HG02759 (cell line): ENCODE measurements around the gene WWC2.

ENCODE experiments used
- ATAC-seq: cut with Tn5 transposase; IDR thresholded peaks from one replicate; pipeline ENCODE4 v1.9.1; 2021; ENCODE audit warnings: mild to moderate bottlenecking, moderate library complexity; ENCODE audit not compliant: unreplicated experiment

WWC2 gene

DNA sequence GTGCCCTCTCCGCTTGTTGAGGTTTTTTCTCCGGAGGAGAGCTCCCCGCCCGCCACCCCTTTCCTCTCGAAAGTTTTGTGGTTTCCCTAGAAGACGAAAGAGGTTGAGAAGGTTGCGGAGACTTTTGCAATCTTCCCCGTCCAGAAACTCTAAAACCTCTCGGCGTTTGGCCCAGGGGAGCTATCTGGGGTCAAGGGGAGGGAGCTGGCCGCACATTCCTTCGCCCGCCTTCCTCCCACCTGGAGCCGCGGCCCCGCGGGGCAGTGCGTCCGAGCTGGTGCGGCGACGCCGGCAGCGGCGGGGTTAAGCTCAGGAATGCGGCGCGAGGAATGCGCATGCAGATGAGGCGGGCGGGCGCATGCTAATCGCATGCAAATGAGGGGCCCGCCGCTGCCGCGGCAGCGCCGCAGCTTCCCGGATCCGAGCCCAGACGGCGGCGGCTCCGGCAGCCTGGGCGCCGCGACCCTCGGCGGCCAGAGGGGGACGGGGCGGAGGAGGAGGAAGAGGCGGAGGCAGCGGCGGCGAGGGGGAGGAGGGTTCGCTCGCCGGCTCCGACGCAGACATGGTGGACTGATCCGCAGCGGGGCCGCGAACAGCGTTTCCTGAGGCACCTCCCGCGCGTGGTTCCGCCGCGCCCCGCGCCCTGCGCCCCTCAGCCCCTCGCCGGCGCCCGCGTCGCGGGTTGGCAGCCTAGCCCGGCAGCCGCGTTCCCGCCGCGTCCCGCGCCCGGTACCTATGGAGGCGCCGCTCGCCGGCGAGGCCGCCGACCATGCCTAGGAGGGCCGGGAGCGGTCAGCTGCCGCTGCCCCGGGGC lies at the start of gene WWC2:
Gene WWC2, plus strand, starts transcription at position 535 of the 814 bp plus-strand sequence. Its CDS starts 235 bp downstream, at position 770.
- ATAC-seq: peak; percentile 78

DNA sequence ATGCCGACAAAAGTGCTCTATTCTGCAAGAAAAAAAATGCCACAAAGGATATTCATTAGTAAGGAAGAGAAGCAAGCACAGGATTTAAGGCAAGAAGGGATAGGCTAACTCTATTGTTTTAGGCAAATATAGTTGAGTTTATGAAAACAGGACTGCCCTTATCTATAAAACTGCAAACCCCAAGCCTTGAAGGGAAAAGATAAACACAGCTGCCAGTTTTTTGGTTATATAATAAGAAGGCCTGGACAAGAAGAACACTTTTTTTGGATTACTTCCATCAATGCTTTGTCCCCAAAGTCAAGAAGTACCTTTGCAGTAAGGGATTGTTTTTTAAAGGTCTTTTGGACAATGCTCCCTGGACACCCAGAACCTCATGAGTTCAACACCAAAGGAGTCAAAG lies 45.4 kb upstream of the WWC2 start:
- ATAC-seq: no peak

DNA sequence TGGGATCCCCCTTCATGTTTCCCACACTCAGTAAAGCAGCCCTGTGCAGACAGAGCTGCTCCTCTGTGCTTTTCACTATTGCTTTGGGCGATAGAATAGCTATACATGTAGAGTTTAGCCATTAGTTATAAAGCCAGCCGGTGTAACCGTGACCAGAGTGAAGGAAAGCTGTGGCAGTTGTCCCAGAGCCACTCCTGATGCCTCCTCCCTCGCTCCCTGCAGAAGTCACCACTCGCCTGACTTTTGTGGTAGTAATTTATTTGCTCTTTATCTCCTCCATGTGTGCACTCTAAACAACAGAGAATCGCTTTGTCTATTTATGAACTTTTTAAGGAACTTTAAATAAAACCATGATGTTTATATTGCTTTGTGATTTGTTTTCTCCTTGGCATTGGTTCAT lies 41.8 kb upstream of the WWC2 start:
- ATAC-seq: no peak

DNA sequence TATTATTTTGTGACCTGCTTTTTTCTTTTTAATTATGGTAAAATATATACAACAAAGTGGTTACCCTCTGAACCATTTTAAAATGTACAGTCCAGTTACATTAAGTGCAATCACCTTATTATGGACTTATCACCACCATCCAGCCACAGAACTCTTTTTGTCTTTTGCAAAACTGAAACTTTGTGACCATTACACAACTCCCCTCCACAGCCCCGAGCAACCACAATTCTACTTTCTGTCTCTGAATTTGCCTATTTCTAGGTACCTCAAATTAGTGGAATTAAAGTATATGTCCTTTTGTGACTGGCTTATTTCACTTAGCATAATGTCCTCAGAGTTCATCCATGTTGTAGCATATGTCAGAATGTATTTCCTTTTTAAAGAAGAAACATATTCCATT lies 39.3 kb upstream of the WWC2 start:
- no peak for ATAC-seq

DNA sequence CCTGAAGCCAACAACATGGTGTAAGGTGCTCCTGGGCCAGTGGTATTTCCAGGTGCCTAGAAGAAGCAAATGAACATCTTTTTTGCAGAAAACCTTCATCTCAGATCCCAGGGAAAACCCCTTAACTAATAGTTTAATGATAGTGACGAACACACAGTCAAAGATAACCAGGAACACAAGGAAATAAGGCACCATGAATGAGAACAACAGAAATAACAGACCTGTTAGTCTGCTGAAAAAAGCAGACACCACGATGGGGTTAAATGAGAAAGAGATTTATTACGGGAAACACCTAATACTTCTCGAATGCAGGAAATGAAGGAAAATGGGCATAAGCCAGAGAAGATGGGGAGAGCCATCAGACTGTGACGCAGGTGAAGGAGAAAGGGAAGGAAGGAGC lies 30.6 kb upstream of the WWC2 start:
- ATAC-seq: no peak

DNA sequence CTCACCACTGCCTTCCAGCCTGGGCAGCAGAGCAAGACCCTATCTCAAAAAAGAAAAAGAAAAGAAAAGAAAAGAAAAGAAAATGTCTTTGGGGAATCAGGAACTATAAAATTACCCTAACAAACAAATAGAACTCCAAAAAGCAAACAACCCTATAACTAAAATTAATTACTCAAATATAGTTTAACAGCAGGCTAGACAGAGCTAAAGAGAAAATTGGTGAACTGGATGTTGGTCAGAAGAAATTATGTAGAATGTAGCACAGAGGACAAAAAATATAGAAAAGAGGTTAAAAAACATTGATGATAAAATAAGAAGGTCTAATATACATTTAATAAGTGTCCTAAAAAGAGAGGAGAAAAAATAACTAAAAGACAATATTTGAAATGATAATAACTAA lies 27.8 kb upstream of the WWC2 start:
- ATAC-seq: no peak

DNA sequence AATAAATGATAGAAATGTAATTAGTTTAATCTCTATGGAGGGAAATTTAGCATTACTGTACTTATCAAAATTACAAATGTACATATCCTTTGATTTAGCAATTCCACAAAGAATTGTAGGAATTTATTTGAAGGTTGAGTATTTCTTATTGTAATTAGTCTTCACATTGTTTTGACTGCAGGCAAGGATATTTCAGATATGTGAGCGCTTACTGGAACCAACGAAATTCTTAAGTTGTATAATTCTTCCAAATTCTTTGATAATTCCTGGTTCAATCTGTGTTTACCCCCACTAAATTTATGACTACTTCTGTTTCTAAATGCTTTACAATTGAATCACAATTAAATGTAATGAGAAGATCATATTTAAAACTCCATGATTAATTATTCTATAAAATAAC lies 26.9 kb upstream of the WWC2 start:
- no peak for ATAC-seq

DNA sequence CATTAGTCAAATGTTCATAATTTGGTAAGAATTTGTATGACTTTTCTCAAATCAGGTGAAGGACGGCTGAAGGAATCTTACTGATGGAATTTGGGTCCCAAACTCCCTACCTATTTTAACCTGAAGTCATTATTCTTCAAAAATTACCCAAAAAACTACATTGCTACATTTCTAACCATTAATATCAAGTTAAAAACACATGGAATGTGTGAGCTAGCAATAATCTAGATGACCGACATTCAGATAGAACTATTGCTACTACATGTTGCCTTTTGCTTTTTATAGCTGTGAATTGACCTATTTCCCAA lies 25.3 kb upstream of the WWC2 start:
- no peak for ATAC-seq

DNA sequence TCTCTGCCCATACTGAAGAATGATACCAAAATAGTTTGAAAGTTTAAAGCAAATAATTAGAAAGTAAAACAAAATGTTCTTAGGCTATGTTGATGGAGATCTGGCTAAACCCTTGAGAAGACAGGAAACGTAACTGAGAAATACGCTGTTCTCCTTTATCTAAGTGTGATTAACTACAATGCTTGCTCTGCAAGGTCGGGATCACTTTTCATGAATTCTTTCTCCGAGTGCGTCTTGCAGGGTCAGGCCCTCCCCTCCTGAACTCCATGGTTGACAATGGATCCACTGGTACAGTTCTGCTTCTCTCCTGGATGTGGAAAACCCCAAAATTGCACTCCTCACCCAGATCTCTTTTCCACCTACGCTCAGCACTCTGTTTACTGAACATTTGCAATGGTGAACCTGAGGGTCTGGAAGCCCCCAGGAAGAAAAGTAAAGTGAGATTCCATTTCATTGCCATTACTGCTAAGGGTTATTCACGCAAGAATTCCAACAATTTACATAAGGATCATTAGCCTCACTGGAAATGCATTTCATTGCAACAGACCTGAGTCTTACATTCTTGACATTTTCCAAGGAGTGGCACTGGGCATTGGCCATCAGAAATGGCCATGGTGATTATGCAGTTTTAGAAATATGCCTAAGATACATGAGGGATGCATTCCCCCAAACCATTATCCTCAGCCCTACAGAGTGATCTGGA lies 24.6 kb upstream of the WWC2 start:
- no peak for ATAC-seq

DNA sequence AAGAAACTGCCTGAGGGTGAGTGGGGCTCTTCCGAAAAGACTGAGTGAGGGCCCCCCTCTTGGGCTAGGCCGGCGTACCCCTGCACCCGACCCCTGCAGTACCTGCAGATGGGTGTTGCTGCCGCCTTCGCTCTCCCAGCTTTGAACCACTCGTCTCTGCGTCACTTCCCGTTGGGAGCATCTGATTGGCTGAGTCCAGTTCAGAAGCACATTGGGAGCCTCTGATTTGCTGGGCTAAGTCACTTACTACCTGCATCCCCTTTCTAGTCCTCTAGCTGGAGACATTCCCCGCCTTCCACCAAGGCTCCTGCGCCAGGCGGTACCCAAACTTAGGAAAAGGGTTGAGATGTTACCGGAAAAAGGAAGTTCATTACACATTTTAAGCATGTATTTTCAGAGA lies 20.4 kb upstream of the WWC2 start:
- no peak for ATAC-seq

DNA sequence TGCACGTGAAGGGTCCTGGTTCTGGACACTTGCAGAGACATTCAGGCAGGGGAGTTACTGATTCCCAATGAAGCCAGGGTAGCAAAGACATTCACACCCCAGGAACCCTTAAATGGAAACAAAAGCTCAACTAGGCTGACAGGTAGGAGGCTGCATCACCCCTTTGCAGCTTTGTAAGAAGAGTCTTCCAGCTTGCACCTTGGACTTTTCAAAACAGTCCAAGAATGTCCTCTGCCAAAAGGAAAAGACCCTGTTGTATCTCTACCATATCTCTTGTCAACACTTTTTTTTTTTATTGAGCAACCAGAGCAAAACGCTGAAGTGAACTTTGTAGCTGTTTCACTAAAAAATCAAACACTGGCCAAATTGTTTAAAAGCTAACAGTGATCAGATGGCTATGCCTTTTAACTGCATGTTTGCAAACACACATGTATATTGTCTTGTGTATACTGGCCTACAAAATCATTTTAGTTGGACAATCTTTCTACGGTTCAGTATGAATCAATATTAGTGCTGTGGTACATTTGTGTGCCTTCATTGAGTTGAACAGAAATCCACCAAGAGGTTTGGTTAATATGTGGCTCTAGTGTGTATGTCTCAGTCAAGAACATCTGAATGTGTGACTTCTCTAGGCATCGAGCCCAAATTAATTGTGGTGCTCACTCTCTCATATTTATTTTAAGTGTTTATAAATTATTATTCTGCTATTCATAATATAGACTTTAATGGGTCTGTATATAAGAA lies 18.5 kb upstream of the WWC2 start:
- no peak for ATAC-seq

DNA sequence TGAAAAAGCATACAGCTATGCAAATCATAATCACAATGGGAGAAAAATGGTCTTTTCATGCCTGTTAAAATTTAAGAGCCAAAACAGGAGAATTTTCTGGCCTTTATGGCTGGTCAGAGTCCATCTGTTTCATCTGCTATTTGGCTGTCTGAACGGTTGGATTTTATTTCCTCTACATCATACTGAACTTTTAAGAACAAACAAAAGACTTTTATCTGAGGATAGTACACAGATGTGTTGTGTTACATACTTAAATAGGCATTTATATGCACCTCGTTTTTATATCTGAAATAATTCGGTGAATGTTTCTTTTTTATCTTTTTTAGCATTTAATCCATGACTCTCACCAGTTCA lies 18.0 kb upstream of the WWC2 start:
- no peak for ATAC-seq

DNA sequence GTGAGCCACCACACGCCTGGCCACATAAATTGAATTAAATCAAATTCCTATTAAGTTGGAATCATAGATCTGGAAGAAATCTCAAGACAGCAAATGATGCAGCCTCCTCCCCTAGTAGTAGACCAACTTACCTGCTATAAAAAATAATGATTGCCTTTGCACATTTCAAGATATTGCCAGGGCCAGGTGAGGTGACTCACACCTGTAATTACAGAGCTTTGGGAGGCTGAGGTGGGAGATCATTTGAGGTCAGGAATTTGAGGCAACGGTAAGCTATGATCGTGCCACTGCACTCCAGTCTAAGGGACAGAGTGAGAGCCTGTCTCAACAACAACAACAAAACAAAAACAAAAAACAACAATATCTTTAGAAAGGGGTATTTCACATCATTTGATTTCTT lies 17.0 kb upstream of the WWC2 start:
- ATAC-seq: no peak

DNA sequence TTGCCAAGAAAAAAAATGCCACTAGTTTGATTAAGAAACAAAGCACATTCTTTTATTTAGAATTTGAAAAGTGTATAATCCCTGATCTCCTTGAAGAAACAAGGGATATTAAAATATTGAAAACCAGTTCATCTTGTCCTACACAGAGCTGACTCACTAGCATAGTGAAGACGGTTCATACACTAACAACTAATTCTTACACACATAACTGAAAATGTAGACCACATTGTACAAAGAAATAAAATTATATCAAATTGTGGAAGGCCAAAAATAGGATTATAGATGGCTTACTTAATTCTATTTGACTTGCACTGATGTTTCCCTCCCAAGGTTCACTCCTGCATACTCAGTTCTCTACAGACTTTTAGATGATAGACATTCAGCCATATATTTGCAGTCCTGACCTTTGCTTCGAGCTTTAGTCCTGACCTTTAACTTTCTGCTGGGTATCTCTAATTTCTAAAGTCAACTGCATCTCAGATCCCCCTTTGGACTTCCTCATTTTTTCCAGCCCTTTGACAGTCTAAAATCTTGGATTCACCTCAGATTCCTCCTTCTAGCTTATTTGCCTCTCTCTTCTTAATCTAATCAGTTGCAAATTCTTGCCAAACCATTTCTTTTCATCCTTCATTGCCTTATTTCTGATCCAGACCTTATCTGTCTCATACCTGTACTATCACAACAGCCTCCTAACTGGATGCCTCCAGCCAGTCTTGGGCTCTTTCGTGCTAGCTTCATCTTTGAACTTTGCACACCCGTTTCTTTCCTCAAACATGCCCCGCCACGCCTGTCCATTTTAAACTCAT lies 4.5 kb upstream of the WWC2 start:
- ATAC-seq: no peak

DNA sequence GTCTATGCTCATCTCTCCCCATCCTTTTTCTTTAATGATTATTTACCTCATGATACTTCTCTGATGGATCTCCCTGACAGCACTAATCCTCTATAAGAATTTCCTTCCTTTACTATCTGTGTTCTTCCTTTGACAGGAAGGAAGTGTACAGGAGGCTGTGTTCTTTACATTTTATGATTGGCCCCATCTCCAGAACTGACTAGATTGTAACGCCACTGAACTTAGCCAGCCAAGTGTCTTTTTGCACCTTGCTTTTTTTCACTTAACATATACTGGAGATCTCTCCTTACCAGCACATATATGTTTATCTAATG lies 3.9 kb upstream of the WWC2 start:
- no peak for ATAC-seq

DNA sequence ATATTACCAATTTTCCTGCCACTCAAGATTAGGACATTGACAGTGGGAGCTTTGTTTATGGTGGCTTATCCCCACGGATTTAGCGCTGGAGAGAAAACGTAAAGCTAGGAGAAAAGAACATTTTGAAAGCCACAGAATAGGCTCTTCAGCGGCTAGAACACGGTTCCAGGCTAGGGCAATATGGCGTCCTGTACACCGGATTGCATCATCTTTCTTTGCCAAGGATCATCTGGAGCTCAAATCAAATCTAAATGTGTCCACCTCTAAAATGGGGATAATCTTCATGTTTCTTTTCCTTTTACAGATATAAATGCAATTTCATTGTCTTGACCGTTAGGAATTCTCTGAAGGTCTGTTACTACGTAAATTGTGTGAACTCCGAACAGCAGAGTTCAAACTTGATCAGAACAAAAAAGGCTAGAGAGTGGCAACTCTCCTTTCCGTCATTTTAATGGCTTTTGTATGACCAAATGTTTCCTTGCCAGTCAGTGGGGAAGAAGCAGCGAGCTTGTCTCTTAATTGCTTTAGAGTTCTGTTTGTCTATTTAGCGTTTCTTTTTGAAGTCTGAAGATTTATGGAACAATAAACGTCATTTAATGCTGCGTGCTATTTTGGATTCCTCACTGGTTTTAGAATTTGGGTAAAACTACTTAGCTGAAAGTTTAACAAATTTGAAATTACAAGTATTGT lies 2.6 kb upstream of the WWC2 start:
- no peak for ATAC-seq

DNA sequence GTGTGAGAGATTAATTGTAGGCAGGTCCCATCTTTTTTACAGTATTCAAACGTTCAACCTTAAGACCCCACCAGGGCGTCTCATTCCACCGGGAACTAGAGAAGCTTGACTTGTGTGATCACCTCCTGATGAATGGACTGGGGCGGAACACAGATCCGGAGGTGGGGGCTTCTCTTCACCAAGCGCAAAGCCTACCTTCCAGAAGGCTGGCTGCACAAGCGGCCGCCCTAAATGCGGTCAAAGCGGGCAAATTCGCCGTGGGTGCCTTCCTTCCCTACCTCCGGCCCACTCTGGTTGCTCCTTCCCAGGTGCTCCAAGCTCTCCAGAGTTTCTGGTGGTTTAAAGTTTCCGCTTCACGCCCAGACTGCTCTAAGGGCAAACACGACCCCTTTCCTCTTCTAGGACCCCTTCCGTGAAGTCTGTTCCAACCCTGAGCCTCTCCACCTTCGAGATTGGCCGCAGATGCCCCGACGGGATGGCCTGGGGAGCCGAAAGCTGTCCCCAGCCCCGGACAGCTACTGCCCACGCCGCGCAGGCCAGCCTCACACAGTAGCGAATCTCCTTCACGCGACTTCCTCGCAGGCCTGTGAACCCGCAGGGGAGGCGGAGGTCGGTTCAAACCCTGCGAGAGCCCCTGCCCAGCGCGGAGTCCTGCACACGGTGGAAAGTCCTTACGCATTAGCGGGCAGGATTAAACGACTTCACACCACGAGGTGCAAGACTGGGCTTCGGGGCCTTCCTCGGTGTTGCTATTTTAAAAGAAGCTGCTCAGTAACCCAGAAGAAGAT lies 1.6 kb upstream of the WWC2 start:
- no peak for ATAC-seq

DNA sequence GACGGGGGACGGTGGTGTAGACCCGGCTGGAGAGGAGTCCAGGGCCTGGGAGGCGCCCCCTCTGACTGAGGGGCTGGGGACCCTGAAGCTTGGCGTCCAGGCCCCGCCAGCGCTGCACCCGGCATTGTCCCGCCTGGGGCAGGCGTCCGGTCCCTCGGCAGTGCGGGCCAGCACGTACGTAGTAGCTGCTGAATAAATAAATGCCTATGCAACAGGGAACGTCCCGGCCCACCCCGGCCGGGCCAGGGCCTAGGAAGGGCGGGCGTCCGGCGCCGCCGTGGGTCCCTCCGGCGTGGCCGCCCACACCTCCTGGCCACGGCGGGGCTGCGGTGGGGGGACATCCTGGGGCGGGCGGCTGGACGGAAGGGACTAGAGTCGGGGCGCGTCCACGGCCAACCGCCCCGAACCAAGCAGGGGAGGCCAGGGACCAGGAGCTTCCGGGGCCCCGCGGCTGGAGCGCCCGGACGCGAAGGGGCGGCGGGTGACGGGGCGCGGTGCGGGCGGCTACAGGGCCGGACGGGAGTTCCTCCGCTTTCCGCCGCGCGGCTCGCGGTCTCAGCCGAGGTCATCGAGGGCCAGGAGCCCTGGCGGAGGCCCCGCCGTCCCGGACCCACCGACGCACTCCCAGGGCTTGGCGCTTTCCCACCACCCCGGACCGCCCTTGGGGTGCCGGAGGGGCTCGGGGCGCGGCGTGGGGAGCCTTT lies 886 bp upstream of the WWC2 start:
- ATAC-seq: peak; percentile 37

DNA sequence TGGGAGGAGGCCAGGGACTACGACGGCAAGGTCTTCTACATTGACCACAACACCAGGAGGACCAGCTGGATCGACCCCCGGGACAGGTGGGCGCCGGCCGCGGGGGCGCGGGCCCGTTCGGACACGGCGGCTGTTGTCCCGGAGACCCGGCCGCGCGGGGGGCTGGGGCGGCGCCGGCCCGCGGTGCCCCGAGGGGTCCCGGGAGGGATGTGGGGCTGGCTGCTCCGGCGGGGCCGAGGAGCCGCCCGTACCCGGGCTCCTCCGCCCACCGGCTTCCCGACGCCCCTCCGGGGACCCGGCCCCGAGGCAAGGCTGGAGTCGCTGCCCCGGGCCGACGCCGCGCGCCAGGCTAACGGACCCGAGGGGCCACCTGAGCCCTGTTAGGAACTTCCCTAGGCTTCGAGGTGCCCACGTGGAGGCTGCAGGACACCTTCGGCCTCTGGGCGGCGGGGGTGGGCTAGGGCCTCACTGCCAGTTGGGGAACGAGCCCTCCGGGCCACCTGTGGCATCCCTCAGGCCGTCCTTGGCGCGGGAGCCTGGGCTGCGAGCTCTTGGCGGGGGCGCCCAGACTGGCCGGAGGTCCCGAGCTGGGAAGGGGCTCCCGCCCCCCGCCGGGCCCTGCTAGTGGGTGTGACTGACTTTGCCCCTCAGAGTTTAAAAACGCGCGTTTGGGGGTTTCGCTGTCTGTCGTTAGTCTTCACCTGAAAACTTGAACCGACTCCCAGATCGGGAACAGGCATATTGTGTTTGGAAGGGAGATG lies 660 bp downstream of the WWC2 start:
- ATAC-seq: peak; percentile 6
